ENCODE data around the gene MBLAC1. TPM values are rescaled to one million over a fixed set of nuclear protein-coding genes. Genes with fewer than 3 reads are reported as not detected.

Gene MBLAC1
- total RNA-seq, 1 experiment from 2014 or later: 5.2 TPM

DNA sequence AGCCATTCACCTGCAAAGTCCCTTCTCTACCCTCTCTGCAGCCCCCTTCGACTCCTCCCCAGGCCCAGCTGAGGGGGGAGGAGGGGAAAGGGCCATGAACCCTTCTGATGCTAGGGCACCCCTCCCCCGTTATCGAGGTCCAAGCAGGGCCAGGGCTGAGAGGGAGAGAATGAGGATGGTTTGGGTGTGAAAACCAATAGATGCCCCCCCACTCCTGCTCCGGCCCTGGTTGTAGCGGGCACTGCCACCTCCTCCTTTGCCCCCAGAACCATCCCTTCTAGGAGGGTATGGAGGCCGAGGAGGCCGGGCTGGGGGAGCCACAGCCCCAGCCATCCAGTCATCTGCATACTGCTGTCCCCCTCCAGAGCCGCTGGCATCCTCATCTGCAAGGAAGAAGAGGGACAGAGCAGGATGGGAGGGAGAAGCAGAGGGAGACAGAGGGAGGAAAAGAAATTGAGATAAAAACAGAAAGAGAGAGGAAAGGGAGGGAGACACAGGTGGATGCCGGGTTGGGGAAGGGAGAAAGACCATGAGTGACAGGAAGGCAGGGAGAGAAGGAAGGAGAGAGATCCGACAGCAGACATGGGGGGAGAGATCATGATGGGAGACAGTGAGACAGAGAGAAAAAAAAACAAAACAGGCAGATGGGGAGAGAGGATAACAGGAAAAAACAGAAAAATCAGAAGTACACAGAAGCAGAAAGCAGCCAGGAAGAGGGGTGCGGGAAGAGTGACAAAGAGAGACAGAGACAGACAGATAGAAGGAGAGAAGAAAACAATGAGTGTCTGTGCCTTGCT is 43.5 kb downstream of the MBLAC1 start:
- POLR2A ChIA-PET: no interaction called here
- DNase-seq (ENCODE audit: low read depth, low spot score) (no peak), ATAC-seq (no peak)
- in situ Hi-C loops (cut with HindIII; ENCODE audit: low pct_unique_long_range_greater_than_20kb, low sequenced_read_pairs) (no loop called here), intact Hi-C loops (cut with micrococcal nuclease; ENCODE audit: unreplicated experiment) (no loop called here)
- CTCF ChIA-PET: no interaction called here
- no peaks in the 10 kb centered on the region for H3K36me3 ChIP-seq (ENCODE audit: control insufficient read depth, insufficient read depth, low read length)
- TF ChIP-seq TCF7L2 (IDR thresholded peaks at IDR 0.05; ENCODE audit: low read depth, low read length) (no peak), POLR2AphosphoS5 (IDR thresholded peaks at IDR 0.05; ENCODE audit: low read depth, low read length) (no peak), SIN3A (IDR thresholded peaks at IDR 0.05; ENCODE audit: borderline replicate concordance, insufficient read depth, low read depth, low read length) (no peak)
- TF ChIP-seq, protein P1, sequence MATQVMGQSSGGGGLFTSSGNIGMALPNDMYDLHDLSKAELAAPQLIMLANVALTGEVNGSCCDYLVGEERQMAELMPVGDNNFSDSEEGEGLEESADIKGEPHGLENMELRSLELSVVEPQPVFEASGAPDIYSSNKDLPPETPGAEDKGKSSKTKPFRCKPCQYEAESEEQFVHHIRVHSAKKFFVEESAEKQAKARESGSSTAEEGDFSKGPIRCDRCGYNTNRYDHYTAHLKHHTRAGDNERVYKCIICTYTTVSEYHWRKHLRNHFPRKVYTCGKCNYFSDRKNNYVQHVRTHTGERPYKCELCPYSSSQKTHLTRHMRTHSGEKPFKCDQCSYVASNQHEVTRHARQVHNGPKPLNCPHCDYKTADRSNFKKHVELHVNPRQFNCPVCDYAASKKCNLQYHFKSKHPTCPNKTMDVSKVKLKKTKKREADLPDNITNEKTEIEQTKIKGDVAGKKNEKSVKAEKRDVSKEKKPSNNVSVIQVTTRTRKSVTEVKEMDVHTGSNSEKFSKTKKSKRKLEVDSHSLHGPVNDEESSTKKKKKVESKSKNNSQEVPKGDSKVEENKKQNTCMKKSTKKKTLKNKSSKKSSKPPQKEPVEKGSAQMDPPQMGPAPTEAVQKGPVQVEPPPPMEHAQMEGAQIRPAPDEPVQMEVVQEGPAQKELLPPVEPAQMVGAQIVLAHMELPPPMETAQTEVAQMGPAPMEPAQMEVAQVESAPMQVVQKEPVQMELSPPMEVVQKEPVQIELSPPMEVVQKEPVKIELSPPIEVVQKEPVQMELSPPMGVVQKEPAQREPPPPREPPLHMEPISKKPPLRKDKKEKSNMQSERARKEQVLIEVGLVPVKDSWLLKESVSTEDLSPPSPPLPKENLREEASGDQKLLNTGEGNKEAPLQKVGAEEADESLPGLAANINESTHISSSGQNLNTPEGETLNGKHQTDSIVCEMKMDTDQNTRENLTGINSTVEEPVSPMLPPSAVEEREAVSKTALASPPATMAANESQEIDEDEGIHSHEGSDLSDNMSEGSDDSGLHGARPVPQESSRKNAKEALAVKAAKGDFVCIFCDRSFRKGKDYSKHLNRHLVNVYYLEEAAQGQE (IDR thresholded peaks at IDR 0.05; ENCODE audit: insufficient read depth in 1 of 2, low read depth in 2 of 2, low read length in 1 of 2): no peak
- TF ChIP-seq, protein P2, sequence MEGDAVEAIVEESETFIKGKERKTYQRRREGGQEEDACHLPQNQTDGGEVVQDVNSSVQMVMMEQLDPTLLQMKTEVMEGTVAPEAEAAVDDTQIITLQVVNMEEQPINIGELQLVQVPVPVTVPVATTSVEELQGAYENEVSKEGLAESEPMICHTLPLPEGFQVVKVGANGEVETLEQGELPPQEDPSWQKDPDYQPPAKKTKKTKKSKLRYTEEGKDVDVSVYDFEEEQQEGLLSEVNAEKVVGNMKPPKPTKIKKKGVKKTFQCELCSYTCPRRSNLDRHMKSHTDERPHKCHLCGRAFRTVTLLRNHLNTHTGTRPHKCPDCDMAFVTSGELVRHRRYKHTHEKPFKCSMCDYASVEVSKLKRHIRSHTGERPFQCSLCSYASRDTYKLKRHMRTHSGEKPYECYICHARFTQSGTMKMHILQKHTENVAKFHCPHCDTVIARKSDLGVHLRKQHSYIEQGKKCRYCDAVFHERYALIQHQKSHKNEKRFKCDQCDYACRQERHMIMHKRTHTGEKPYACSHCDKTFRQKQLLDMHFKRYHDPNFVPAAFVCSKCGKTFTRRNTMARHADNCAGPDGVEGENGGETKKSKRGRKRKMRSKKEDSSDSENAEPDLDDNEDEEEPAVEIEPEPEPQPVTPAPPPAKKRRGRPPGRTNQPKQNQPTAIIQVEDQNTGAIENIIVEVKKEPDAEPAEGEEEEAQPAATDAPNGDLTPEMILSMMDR (IDR thresholded peaks at IDR 0.05): no peak
- no TSS peak for BruUV-seq (replicated peaks)
- peaks cover 7% of the 10 kb centered on the region for H3K4me1 ChIP-seq (ENCODE audit: control insufficient read depth, insufficient read depth, low read length)
- no peak overlapping the region for H3K4me3 ChIP-seq (ENCODE audit: low read depth in 2 of 2, low read length in 2 of 2)
- no peaks in the 10 kb centered on the region for H3K27me3 ChIP-seq (ENCODE audit: control insufficient read depth, insufficient read depth, low read length)
- no peak overlapping the region for H3K27ac ChIP-seq (ENCODE audit: low read length)
- no peaks in the 10 kb centered on the region for H3K9me3 ChIP-seq (ENCODE audit: control insufficient read depth, insufficient read depth, low read depth, low read length)

DNA sequence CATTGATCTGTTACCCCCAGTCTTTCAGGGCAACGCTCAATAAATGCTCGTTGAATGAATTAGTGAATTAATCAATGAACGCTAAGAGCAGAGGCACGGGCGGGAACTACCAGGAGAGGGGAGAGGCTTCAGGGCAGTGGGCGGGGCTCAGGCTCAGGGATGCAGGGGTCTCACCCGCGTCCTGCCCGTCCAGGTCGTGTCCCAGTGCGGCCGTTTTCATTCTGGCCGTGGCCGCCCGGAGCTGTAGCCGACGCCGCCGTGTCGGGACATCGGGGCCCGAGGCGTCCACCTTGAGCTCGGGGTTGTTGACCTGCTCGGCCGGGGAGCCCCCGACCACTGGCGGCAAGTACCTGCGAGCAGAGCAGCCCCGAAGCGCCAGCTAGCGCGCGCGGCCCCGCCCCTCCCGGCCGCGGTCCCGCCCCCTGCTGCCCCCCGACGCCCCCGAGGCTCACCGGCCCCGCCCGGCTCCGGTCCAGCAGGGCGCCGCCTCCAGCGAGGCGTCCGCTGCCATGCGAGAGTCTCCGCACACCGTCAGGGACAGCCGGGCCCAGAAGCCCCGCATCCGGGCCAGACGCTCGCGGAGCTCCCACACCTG is 44.4 kb downstream of the MBLAC1 start:
- peaks cover 7% of the 10 kb centered on the region for H3K4me1 ChIP-seq (ENCODE audit: control insufficient read depth, insufficient read depth, low read length)
- no peaks in the 10 kb centered on the region for H3K36me3 ChIP-seq (ENCODE audit: control insufficient read depth, insufficient read depth, low read length)
- no peaks in the 10 kb centered on the region for H3K27me3 ChIP-seq (ENCODE audit: control insufficient read depth, insufficient read depth, low read length)
- H3K4me3 ChIP-seq (ENCODE audit: low read depth in 2 of 2, low read length in 2 of 2): peak overlapping the region; percentile 36 to 44
- ChIA-PET CTCF (no interaction called here), POLR2A (no interaction called here)
- no peak overlapping the region for H3K27ac ChIP-seq (ENCODE audit: low read length)
- no TSS peak for BruUV-seq (replicated peaks)
- in situ Hi-C loops (cut with HindIII; ENCODE audit: low pct_unique_long_range_greater_than_20kb, low sequenced_read_pairs): no loop called here
- H3K9me3 ChIP-seq (ENCODE audit: control insufficient read depth, insufficient read depth, low read depth, low read length): no peaks in the 10 kb centered on the region
- ATAC-seq: peak; percentile 59
- no peak for DNase-seq (ENCODE audit: low read depth, low spot score)
- TF ChIP-seq, protein P1 (IDR thresholded peaks at IDR 0.05; ENCODE audit: insufficient read depth in 1 of 2, low read depth in 2 of 2, low read length in 1 of 2): no peak
- TF ChIP-seq, protein P2 (IDR thresholded peaks at IDR 0.05): no peak
- TF ChIP-seq TCF7L2 (IDR thresholded peaks at IDR 0.05; ENCODE audit: low read depth, low read length): no peak
- no peak for TF ChIP-seq SIN3A (IDR thresholded peaks at IDR 0.05; ENCODE audit: borderline replicate concordance, insufficient read depth, low read depth, low read length)
- intact Hi-C loops (cut with micrococcal nuclease; ENCODE audit: unreplicated experiment): no loop called here

Measured in Panc1 (cell line).